DND-41 (cell line): Measurements from ENCODE around the gene KATNAL1.

Experiments used
- EZH2 ChIP-seq: IDR thresholded peaks from 3 replicates; pipeline ENCODE4 v1.6.1; 2012; ENCODE audit warnings: borderline replicate concordance, low read depth, mild to moderate bottlenecking, moderate library complexity, low read length, inconsistent platforms; ENCODE audit not compliant: severe bottlenecking
- TF ChIP-seq, protein P1 (sequence below): IDR thresholded peaks from 2 replicates; pipeline ENCODE4 v1.5.1; 2012; ENCODE audit warnings: borderline replicate concordance, low read length, moderate library complexity, mild to moderate bottlenecking; ENCODE audit not compliant: poor library complexity, severe bottlenecking; ENCODE audit errors: extremely low read depth

DNA sequence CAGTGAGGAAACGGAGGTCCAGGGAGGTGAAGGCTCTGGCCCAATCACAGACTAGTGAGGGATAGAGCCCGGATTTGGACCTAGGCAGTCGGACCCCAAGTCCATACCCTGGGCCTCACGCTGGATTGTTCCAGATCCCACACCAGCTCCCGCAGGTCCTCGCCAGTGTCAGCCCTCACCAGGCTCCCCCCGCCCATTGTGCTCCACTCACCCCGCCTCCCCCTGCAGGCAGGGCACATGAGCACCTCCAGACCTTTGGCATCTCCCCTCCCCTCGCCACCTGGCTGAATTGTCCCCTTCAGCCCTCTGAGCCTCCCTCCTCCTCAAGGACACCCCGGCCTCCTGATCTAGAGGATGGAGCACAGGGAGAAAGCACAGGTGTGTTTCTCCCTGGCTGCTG, 152.4 kb downstream of the KATNAL1 start:
- no peak for TF ChIP-seq EZH2
- TF ChIP-seq, protein P1, sequence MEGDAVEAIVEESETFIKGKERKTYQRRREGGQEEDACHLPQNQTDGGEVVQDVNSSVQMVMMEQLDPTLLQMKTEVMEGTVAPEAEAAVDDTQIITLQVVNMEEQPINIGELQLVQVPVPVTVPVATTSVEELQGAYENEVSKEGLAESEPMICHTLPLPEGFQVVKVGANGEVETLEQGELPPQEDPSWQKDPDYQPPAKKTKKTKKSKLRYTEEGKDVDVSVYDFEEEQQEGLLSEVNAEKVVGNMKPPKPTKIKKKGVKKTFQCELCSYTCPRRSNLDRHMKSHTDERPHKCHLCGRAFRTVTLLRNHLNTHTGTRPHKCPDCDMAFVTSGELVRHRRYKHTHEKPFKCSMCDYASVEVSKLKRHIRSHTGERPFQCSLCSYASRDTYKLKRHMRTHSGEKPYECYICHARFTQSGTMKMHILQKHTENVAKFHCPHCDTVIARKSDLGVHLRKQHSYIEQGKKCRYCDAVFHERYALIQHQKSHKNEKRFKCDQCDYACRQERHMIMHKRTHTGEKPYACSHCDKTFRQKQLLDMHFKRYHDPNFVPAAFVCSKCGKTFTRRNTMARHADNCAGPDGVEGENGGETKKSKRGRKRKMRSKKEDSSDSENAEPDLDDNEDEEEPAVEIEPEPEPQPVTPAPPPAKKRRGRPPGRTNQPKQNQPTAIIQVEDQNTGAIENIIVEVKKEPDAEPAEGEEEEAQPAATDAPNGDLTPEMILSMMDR = no peak
